Choroid plexus epithelial cell (primary cell): ENCODE results near the gene GGT7.
A peak's percentile ranks its signal among the peaks of the same experiment; 100 is the strongest.

Experiments used
- DNase-seq: peaks from one replicate; pipeline ENCODE4 v3.0.0-alpha.2; 2010; ENCODE audit warnings: low read depth
- H3K4me3 ChIP-seq: 2 replicates; pipeline ENCODE4 v1.5.1; 2011; ENCODE audit warnings: low read depth, mild to moderate bottlenecking, control low read depth, low read length, moderate library complexity
- TF ChIP-seq, protein P1 (sequence below): conservative IDR thresholded peaks from 2 replicates; pipeline ENCODE4 v1.5.1; 2011; ENCODE audit warnings: low read depth, mild to moderate bottlenecking, control low read depth, inconsistent platforms, low read length, moderate library complexity

Gene GGT7

DNA sequence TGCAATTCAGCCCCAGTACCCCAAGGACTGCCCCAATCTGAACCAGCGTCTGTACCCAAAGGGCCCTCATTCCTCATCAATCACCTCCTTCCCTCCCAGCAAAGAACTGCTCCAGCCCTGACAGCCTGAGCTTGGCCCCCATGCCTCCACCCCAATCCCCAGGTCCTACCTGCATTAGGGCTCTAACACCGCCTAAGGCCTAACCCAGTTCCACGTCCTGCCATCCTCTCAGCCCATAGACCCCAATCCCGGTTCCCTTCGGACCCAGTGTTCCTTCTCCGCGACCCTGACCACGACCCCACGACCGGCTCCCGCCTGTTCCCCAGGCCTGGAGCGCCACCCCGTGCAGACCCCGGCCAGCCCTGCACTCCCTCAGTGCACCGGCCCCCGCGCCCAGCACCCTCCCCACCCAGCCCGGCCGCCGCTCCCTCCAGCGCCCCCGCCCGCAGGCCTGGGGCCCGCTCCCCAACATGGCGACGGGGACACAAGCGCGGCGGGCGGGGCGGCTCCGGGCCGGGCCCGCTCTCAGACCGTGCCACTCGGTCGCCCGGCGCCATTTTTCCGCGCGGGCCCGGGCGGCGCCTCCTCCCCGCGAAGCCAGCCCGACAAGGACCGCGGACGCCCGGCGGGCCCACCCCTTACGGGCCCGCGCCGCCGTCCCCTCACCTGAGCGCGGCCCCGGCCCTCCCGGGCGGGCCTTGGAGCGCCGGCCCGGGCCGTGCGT lies 47.7 kb downstream of the GGT7 start:
- peak; percentile 38 for DNase-seq
- TF ChIP-seq, protein P1, sequence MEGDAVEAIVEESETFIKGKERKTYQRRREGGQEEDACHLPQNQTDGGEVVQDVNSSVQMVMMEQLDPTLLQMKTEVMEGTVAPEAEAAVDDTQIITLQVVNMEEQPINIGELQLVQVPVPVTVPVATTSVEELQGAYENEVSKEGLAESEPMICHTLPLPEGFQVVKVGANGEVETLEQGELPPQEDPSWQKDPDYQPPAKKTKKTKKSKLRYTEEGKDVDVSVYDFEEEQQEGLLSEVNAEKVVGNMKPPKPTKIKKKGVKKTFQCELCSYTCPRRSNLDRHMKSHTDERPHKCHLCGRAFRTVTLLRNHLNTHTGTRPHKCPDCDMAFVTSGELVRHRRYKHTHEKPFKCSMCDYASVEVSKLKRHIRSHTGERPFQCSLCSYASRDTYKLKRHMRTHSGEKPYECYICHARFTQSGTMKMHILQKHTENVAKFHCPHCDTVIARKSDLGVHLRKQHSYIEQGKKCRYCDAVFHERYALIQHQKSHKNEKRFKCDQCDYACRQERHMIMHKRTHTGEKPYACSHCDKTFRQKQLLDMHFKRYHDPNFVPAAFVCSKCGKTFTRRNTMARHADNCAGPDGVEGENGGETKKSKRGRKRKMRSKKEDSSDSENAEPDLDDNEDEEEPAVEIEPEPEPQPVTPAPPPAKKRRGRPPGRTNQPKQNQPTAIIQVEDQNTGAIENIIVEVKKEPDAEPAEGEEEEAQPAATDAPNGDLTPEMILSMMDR = no peak
- H3K4me3 ChIP-seq = peak overlapping the region; percentile 89

DNA sequence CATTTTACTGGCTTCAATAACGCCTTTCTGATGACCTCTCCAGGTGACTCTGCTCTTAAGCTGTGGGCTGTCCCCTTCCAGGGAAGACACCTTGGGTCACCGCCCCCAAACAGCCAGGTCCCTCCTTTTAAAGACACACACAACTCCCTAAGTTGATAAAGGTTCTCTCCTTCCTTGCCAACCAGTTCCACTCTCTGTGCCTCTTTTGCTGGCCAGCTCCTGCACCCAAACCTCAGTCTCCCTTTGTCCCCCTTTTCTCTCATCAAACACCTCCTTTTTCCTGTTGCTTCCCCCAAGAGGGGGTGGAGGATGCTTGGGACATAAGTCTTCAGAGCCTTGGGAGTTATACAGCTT lies 48.2 kb downstream of the GGT7 start:
- peak; percentile 53 for DNase-seq

DNA sequence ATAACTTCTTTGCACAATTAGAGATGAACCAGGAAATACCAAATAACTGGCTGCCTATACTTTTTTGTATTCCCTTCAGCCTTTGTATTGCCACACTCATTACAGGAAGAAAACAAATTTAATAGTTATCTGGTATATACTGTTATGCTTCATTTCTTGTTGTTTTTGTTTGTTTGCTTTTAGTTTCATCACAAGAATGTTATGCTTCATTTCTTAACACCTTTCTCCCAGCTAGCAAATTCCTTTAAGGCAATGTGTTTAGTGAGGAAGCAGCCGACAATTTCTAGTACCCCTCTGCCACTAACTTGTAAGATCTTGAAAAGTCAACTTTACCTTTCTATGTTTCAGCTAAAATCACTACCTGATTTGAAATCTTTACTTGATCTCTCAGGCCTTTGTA lies 48.6 kb downstream of the GGT7 start:
- TF ChIP-seq, protein P1 = no peak
- H3K4me3 ChIP-seq = peak overlapping the region; percentile 89
- no peak for DNase-seq

More for the DNA sequence above, 48.2 kb downstream of the GGT7 start:
- peak overlapping the region; percentile 89 for H3K4me3 ChIP-seq
- TF ChIP-seq, protein P1 = no peak

DNA sequence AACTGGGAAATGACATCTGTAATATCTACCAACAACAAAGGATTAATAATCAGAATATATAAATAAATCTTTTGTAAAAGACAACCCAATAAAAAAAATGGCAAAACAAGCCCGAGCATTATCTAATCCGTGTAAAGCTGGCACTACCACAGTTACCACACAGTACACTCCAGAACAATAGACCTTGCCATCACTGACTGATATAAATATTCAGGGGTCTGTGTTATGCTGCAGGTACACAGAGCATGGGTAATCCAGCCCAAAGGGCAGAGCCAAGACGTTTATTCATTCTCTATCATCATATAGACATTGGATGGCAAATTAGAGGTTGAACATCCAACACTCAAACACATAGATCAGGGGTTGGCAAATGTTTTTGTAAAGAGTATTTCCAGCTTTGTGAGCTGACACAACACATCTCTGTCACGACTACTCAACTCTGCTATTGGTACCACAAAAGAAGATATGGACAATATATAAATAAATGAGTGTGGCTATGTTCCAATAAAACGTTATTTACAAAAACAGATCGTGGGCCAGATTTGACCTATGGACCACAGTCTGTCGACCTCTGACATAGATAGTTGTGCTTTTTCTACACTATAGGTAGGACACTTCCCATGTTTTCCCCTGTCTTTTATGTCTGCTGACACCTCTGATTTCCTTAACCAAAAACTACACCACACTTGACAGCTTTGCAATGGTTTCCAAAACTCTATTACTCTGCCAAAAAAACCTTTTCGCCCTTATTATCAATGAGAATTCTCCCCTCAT lies 51.7 kb downstream of the GGT7 start:
- DNase-seq = no peak
- TF ChIP-seq, protein P1 = no peak
- no peak overlapping the region for H3K4me3 ChIP-seq

DNA sequence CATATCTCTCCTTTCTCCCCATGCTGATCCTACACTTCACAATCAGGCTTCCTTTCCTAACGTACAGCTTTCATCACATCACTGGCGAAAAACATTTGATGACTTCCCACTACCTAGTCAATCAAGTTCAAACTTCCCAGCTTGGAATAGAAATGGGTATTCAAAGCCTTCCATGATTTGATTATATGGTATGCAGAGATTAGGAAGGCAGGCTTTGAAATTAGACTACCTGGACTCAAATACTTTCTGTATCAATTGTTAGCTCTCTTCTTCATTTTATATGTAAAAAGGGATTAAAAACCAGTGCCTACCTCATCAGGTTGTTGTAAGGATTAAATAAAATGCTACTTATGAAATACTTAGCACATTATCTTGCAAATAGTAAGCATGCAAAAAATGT lies 54.9 kb downstream of the GGT7 start:
- H3K4me3 ChIP-seq = no peak overlapping the region
- TF ChIP-seq, protein P1 = no peak
- no peak for DNase-seq

DNA sequence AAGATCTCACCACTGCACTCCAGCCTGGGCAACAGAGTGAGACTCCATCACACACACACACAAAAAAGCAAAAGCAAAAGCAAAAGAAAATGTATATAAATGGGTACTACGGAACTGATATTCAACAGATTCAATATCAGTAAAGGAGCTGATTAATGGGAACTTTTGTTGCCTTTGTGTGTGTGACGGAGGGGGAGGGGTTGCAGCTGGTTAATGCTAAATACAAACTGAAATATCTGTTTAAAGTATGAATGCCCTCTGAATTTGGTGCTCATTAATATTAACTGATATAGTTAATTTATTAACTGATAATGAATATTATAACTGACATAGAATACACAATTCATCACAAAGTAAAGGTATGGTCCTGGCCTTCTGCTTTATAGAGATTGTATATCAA lies 55.6 kb downstream of the GGT7 start:
- no peak for DNase-seq
- TF ChIP-seq, protein P1 = no peak
- no peak overlapping the region for H3K4me3 ChIP-seq
